ENCODE measurements around the gene NEGR1. TPM values are rescaled to one million over a fixed set of nuclear protein-coding genes. Genes with fewer than 3 reads are reported as not detected.

The NEGR1 gene
- total and polyA plus RNA-seq, 8 donors = 1.2 to 35.4 (median 7.7) TPM

- Histone ChIP-seq H3K27ac (no peak overlapping the region), H3K27me3 (no peaks in the 10 kb centered on the region), H3K4me1 (no peaks in the 10 kb centered on the region), H3K36me3 (no peaks in the 10 kb centered on the region), H3K9me3 (no peaks in the 10 kb centered on the region), H3K4me3 (no peak overlapping the region)
- WGBS, 5 donors = 29 to 48% (median 44%) methylated on average over 1 of the region's 1 CpG
- DNase-seq = no peak
- intact Hi-C loops (cut with DNase I; ENCODE audit: low total_unique reads) = no loop called here
- TF ChIP-seq EP300 (IDR thresholded peaks at IDR 0.05) (no peak), POLR2A (IDR thresholded peaks at IDR 0.05) (no peak), CTCF (IDR thresholded peaks at IDR 0.05) (no peak), POLR2AphosphoS5 (IDR thresholded peaks at IDR 0.05) (no peak)
Observed at GRCh38 chr1:71599306-71599705, 683.0 kb downstream of the NEGR1 start.

- Histone ChIP-seq H3K27ac (no peak overlapping the region), H3K4me3 (no peak overlapping the region), H3K27me3 (no peaks in the 10 kb centered on the region), H3K4me1 (peaks cover 0 to 10% (median 0%) of the 10 kb centered on the region in 4 donors), H3K9me3 (no peaks in the 10 kb centered on the region), H3K36me3 (no peaks in the 10 kb centered on the region)
- DNase-seq = no peak
- intact Hi-C loops (cut with DNase I; ENCODE audit: low total_unique reads) = no loop called here
- TF ChIP-seq POLR2A (IDR thresholded peaks at IDR 0.05) (no peak), POLR2AphosphoS5 (IDR thresholded peaks at IDR 0.05) (no peak)
Observed at GRCh38 chr1:71593523-71593922, 688.8 kb downstream of the NEGR1 start.

- WGBS, 5 donors = 66 to 80% (median 72%) methylated on average over 9 of the region's 9 CpGs
Observed at GRCh38 chr1:71592646-71593274, 689.6 kb downstream of the NEGR1 start.

GRCh38 chr1:71589005-71589404 lies 693.3 kb downstream of the NEGR1 start:
- 36 to 69% (median 44%) methylated on average over 2 of the region's 2 CpGs for WGBS, 5 donors
- Histone ChIP-seq H3K4me1 (peaks cover 0 to 12% (median 0%) of the 10 kb centered on the region in 4 donors), H3K9me3 (no peaks in the 10 kb centered on the region), H3K4me3 (no peak overlapping the region), H3K27me3 (no peaks in the 10 kb centered on the region), H3K27ac (no peak overlapping the region), H3K36me3 (no peaks in the 10 kb centered on the region)
- DNase-seq = no peak
- intact Hi-C loops (cut with DNase I; ENCODE audit: low total_unique reads) = no loop called here
- TF ChIP-seq POLR2A (IDR thresholded peaks at IDR 0.05) (no peak), CTCF (IDR thresholded peaks at IDR 0.05) (no peak), POLR2AphosphoS5 (IDR thresholded peaks at IDR 0.05) (no peak), EP300 (IDR thresholded peaks at IDR 0.05) (no peak)

More at GRCh38 chr1:71592646-71593274, 689.6 kb downstream of the NEGR1 start:
- no peak overlapping the region for H3K4me3 ChIP-seq
- no peaks in the 10 kb centered on the region for H3K27me3 ChIP-seq
- intact Hi-C loops (cut with DNase I; ENCODE audit: low total_unique reads) = no loop called here
- H3K36me3 ChIP-seq = no peaks in the 10 kb centered on the region
- H3K9me3 ChIP-seq = no peaks in the 10 kb centered on the region
- peak in 1 of 2 donors; percentile 20 for DNase-seq
- TF ChIP-seq CTCF (IDR thresholded peaks at IDR 0.05) (no peak), EP300 (IDR thresholded peaks at IDR 0.05) (no peak), POLR2AphosphoS5 (IDR thresholded peaks at IDR 0.05) (no peak), POLR2A (IDR thresholded peaks at IDR 0.05) (no peak)
- peaks cover 0 to 12% (median 0%) of the 10 kb centered on the region in 4 donors for H3K4me1 ChIP-seq
- no peak overlapping the region for H3K27ac ChIP-seq

- H3K27me3 ChIP-seq = no peaks in the 10 kb centered on the region
- 16 to 35% (median 30%) methylated on average over 3 of the region's 3 CpGs for WGBS, 5 donors
- H3K4me3 ChIP-seq = no peak overlapping the region
- H3K4me1 ChIP-seq = peaks cover 0 to 12% (median 0%) of the 10 kb centered on the region in 4 donors
- TF ChIP-seq CTCF (IDR thresholded peaks at IDR 0.05) (peak in 3 of 7 experiments; percentile 10 to 28 (median 27)), POLR2A (IDR thresholded peaks at IDR 0.05) (no peak)
- intact Hi-C loops (cut with DNase I; ENCODE audit: low total_unique reads) = no loop called here
- no peaks in the 10 kb centered on the region for H3K9me3 ChIP-seq
- peak in 1 of 2 donors; percentile 68 for DNase-seq
- no peak overlapping the region for H3K27ac ChIP-seq
- no peaks in the 10 kb centered on the region for H3K36me3 ChIP-seq
Observed at GRCh38 chr1:71587961-71588360, 694.4 kb downstream of the NEGR1 start.

Data from stomach (tissue), 9 donors.